ENCODE measurements around the gene ATP10D.
"Not testable (repeated sequence)": the region's sequence is repeated elsewhere in the genome, so short reads cannot be mapped to it uniquely, and the experiment has no call there.

Gene ATP10D

DNA sequence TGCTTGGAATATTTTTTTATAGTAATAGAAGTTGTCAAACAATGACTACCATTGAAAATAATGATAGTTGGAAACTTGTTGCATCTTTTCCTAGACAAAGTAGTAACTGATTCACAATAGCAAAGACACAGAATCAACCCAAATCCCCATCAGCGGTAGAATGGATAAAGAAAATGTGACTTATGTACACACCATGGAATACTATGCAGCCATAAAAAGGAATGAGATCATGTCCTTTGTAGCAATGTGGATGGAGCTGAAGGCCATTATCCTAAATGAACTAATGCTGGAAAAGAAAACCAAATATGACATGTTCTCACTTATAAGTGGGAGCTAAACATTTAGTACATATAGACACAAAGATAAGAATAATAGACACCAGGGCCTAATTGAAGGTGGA lies 49.7 kb downstream of the ATP10D start:
- no peaks in the 10 kb centered on the region for H3K27me3 ChIP-seq (ENCODE audit: insufficient read depth, low read length)

DNA sequence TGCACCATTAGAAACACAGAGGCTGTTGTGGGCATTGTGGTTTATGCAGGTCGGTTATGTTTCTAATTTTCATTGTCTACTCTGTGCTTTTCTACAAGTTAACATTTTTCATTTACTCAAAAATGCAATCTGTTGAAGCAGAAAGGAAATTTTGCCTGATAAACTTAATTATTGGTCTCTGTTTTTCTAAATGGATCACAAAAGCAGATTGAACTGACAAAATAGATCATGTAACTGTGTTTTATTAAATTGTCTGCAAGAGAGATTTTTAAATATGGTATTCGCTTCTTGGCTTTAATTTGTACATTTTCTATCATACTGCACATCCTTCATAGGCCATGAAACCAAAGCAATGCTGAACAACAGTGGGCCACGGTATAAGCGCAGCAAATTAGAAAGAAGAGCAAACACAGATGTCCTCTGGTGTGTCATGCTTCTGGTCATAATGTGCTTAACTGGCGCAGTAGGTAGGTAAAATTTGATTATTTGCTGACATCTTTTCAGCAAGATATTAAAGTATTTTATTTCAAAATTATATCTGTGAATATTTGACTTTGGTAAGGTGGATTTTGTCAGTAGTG lies 50.6 kb downstream of the ATP10D start:
- peaks cover 16% of the 10 kb centered on the region for H3K36me3 ChIP-seq (ENCODE audit: insufficient read depth, low read length)
- no peak overlapping the region for H3K27ac ChIP-seq (ENCODE audit: low read depth, low read length)
- H3K4me1 ChIP-seq (ENCODE audit: control insufficient read depth, insufficient read depth, low read length, unreplicated experiment) = peaks cover 21% of the 10 kb centered on the region
- no peak overlapping the region for H2AFZ ChIP-seq (ENCODE audit: low read length, unreplicated experiment)
- H3K79me2 ChIP-seq (ENCODE audit: control insufficient read depth, insufficient read depth, low read length, unreplicated experiment) = peaks cover 5% of the 10 kb centered on the region
- H3K27me3 ChIP-seq (ENCODE audit: insufficient read depth, low read length) = no peaks in the 10 kb centered on the region
- H3K4me3 ChIP-seq (ENCODE audit: low read depth, low read length) = no peak overlapping the region

More for the DNA sequence above, 49.7 kb downstream of the ATP10D start:
- Histone ChIP-seq H3K4me3 (ENCODE audit: low read depth, low read length) (no peak overlapping the region), H2AFZ (ENCODE audit: low read length, unreplicated experiment) (no peak overlapping the region), H3K4me1 (ENCODE audit: control insufficient read depth, insufficient read depth, low read length, unreplicated experiment) (peaks cover 25% of the 10 kb centered on the region), H3K79me2 (ENCODE audit: control insufficient read depth, insufficient read depth, low read length, unreplicated experiment) (peaks cover 9% of the 10 kb centered on the region), H3K36me3 (ENCODE audit: insufficient read depth, low read length) (peaks cover 22% of the 10 kb centered on the region), H3K27ac (ENCODE audit: low read depth, low read length) (no peak overlapping the region)

DNA sequence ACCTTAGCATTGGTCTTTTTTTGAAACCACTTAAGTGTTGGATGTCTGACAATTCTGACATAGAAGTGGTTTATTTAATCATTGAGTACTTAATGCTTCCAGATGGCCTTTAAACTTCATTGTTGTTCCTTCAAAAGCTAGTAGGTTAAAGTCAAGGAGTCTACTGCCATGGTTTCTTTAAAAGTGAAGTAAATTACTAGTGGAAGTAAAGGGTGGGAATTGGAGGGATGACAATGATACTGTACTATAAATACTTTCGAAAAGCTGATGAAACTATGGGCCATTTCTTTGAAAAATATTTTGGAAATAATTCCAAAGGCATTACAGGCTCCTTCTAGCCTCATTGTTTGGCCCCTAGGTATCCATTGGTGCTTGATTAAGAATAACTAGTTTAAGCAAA lies 51.9 kb downstream of the ATP10D start:
- no peaks in the 10 kb centered on the region for H3K27me3 ChIP-seq (ENCODE audit: insufficient read depth, low read length)
- H3K4me1 ChIP-seq (ENCODE audit: control insufficient read depth, insufficient read depth, low read length, unreplicated experiment) = peaks cover 8% of the 10 kb centered on the region
- no peak overlapping the region for H3K27ac ChIP-seq (ENCODE audit: low read depth, low read length)
- H3K4me3 ChIP-seq (ENCODE audit: low read depth, low read length) = no peak overlapping the region
- H3K79me2 ChIP-seq (ENCODE audit: control insufficient read depth, insufficient read depth, low read length, unreplicated experiment) = peaks cover 3% of the 10 kb centered on the region
- peaks cover 16% of the 10 kb centered on the region for H3K36me3 ChIP-seq (ENCODE audit: insufficient read depth, low read length)
- H2AFZ ChIP-seq (ENCODE audit: low read length, unreplicated experiment) = no peak overlapping the region

DNA sequence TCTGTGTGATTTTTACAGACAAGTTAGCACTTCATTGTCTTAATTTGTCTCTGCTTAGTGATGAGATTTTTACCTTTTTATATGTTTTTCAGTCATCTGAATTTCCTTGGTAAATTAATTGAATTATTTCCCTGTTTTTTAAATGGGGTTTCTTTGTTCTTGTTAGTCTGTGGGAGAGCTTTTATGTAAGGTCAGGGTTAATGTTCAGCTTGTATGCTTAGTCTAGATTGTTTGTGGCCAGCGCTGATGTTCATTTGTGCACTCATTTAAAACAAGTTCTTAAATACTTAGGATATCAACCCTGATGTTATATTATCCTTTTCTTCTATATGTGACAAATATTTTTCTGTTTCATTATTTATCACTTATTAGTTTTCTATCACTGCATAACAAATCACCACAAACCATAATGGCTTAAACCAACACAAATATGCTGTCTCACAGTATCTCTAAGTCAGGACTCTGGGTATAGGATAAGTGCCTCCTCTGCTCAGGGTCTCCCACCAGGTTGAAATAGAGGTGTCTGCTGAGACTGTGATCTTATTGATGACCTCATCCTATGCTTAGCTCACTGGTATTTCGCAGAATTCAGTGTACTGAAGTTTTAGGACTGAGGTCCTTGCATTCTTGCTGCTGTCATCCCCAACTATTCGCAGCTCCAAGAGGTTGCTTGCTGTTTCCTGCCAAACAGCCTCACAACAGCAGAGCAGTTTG lies 53.2 kb downstream of the ATP10D start:
- no peak overlapping the region for H2AFZ ChIP-seq (ENCODE audit: low read length, unreplicated experiment)
- H3K36me3 ChIP-seq (ENCODE audit: insufficient read depth, low read length) = peaks cover 16% of the 10 kb centered on the region
- H3K4me1 ChIP-seq (ENCODE audit: control insufficient read depth, insufficient read depth, low read length, unreplicated experiment) = peaks cover 9% of the 10 kb centered on the region
- no peaks in the 10 kb centered on the region for H3K79me2 ChIP-seq (ENCODE audit: control insufficient read depth, insufficient read depth, low read length, unreplicated experiment)
- no peaks in the 10 kb centered on the region for H3K27me3 ChIP-seq (ENCODE audit: insufficient read depth, low read length)
- H3K27ac ChIP-seq (ENCODE audit: low read depth, low read length) = no peak overlapping the region
- H3K4me3 ChIP-seq (ENCODE audit: low read depth, low read length) = no peak overlapping the region

DNA sequence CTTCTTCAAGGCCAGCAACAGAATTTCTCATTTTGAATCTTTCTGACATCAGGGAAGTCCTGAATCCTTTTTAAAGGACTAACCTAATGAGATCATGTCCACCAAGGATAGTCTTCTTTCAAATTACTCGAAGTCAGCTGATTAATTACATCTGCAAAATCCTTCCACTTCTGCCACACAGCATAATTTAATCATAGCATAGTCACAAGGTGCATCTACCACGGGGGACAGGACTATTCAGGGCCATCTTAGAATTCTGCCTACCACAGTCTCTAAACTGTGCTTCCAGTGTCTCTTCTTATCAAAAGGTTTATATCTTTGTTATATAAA lies 53.7 kb downstream of the ATP10D start:
- H3K27me3 ChIP-seq (ENCODE audit: insufficient read depth, low read length) = no peaks in the 10 kb centered on the region
- H2AFZ ChIP-seq (ENCODE audit: low read length, unreplicated experiment) = no peak overlapping the region
- peaks cover 16% of the 10 kb centered on the region for H3K36me3 ChIP-seq (ENCODE audit: insufficient read depth, low read length)
- no peak overlapping the region for H3K27ac ChIP-seq (ENCODE audit: low read depth, low read length)
- H3K79me2 ChIP-seq (ENCODE audit: control insufficient read depth, insufficient read depth, low read length, unreplicated experiment) = no peaks in the 10 kb centered on the region
- H3K4me1 ChIP-seq (ENCODE audit: control insufficient read depth, insufficient read depth, low read length, unreplicated experiment) = peaks cover 14% of the 10 kb centered on the region
- H3K4me3 ChIP-seq (ENCODE audit: low read depth, low read length) = no peak overlapping the region

DNA sequence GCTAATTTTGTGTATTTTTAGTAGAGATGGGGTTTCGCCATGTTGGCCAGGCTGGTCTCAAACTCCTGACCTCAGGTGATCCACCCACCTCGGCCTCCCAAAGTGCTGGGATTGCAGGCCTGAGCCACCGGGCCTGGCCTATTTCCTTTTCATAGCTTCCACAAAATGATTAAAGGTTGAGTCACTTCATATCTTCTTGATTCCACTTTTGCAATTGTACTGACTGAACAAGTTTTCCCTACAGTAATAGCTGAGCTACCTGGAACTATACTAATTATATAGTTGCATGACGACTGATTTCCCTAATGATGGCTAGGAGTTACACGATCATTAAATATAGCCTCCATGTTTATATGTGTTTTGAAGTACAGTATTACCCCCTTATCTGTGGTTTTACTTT lies 57.6 kb downstream of the ATP10D start:
- not testable (repeated sequence) for H3K4me3 ChIP-seq (ENCODE audit: low read depth, low read length); H3K27me3 ChIP-seq (ENCODE audit: insufficient read depth, low read length); H2AFZ ChIP-seq (ENCODE audit: low read length, unreplicated experiment); H3K79me2 ChIP-seq (ENCODE audit: control insufficient read depth, insufficient read depth, low read length, unreplicated experiment)
- H3K4me1 ChIP-seq (ENCODE audit: control insufficient read depth, insufficient read depth, low read length, unreplicated experiment) = peaks cover 14% of the 10 kb centered on the region
- peaks cover 19% of the 10 kb centered on the region for H3K36me3 ChIP-seq (ENCODE audit: insufficient read depth, low read length)
- H3K27ac ChIP-seq (ENCODE audit: low read depth, low read length) = peak overlapping the region; percentile 44

DNA sequence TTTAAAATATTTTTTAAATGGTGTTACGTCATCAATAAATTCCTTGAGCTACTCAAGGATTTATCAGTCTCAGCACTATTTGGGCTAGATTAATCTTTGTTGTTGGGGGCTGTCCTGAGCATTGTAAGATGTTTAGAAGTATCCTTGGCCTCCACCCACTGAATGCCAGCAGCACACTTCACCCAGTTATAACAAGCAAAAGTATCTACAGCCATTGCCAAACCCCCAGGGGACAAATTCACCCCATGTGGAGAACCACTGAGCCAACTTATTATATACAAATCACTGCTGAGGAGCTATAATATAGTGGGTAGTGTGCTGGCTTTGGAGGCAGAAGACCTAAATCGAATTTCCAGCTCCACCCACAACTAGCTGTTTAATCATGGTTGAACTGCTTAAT lies 58.3 kb downstream of the ATP10D start:
- Histone ChIP-seq H3K27me3 (ENCODE audit: insufficient read depth, low read length) (no peaks in the 10 kb centered on the region), H3K4me1 (ENCODE audit: control insufficient read depth, insufficient read depth, low read length, unreplicated experiment) (peaks cover 14% of the 10 kb centered on the region), H3K36me3 (ENCODE audit: insufficient read depth, low read length) (peaks cover 23% of the 10 kb centered on the region), H2AFZ (ENCODE audit: low read length, unreplicated experiment) (no peak overlapping the region), H3K27ac (ENCODE audit: low read depth, low read length) (peak overlapping the region; percentile 44; the same call in 1 of the 2 replicates), H3K79me2 (ENCODE audit: control insufficient read depth, insufficient read depth, low read length, unreplicated experiment) (no peaks in the 10 kb centered on the region), H3K4me3 (ENCODE audit: low read depth, low read length) (no peak overlapping the region)

DNA sequence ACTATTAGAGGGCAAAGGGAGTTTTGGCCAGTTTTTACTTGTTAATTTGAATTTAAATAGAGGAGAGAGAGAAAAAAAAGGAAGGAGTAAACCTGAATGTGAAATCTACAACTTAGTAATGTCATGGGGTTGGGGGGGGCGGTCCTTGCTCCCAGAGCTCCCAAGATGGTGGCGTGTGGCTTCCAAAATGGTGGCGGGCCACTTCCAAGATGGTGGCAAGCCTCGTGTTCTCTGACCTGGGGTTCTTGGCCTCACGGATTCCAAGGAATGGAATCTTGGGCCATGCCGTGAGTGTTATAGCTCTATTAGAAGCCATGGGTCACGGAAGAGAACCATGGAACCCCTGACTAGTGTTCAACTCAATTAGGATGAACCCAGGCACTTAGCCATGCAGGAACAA lies 65.3 kb downstream of the ATP10D start:
- H3K27ac ChIP-seq (ENCODE audit: low read depth, low read length); H3K79me2 ChIP-seq (ENCODE audit: control insufficient read depth, insufficient read depth, low read length, unreplicated experiment); H3K4me1 ChIP-seq (ENCODE audit: control insufficient read depth, insufficient read depth, low read length, unreplicated experiment); H3K4me3 ChIP-seq (ENCODE audit: low read depth, low read length); H2AFZ ChIP-seq (ENCODE audit: low read length, unreplicated experiment); H3K27me3 ChIP-seq (ENCODE audit: insufficient read depth, low read length): not testable (repeated sequence)
- H3K36me3 ChIP-seq (ENCODE audit: insufficient read depth, low read length) = peaks cover 51% of the 10 kb centered on the region

DNA sequence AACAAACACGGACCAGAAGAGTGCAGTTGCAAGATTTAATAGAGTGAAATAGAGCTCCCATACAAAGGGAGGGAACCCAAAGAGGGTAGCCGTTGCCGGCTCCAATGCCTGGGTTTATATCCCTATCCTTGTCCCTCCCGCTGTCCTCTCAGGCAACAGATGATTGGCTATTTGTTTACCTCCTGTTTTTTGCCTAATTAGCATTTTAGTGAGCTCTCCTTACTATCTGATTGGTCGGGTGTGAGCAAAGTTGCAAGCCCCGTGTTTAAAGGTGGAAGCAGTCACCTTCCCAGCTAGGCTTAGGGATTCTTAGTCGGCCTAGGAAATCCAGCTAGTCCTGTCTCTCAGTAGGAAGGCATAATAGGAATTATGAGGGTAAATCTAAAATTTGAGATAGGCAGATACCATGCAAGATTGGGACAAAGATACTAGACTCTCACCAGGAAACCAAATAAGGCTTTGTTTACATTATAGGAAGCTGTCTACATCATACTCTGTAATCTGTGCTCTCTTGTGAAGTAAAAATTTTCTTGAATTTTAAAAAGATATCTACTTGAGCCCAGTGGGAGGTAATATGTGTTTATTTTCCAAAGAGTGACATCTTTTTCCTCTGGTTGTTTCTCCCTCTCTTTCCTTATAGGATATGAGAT lies 65.9 kb downstream of the ATP10D start:
- Histone ChIP-seq H3K27me3 (ENCODE audit: insufficient read depth, low read length) (no peaks in the 10 kb centered on the region), H3K36me3 (ENCODE audit: insufficient read depth, low read length) (peaks cover 46% of the 10 kb centered on the region), H3K79me2 (ENCODE audit: control insufficient read depth, insufficient read depth, low read length, unreplicated experiment) (no peaks in the 10 kb centered on the region), H3K27ac (ENCODE audit: low read depth, low read length) (0 out of 2 replicates have a peak overlapping the region, but pooled peaks have one; percentile 7), H3K4me3 (ENCODE audit: low read depth, low read length) (no peak overlapping the region), H2AFZ (ENCODE audit: low read length, unreplicated experiment) (no peak overlapping the region), H3K4me1 (ENCODE audit: control insufficient read depth, insufficient read depth, low read length, unreplicated experiment) (peaks cover 7% of the 10 kb centered on the region)

DNA sequence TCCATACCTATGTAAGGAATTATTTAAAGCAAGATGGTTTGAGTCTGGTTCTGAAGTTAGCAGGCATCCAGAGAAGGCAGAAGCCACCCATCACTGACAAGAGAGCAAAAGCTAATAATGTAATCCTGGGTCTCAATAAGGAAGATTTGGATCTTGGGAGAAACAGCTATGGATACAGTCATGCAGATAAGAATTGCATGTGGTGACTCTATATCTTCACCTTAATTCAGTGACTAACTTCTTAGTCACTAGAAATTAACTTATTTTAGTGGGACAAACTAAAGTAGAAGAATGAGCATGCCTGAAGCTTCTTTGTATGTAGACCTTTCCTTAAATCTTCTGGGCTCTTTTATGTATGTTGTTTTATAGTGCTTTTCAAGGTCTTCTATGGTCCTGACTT lies 66.6 kb downstream of the ATP10D start:
- Histone ChIP-seq H3K27ac (ENCODE audit: low read depth, low read length) (0 out of 2 replicates have a peak overlapping the region, but pooled peaks have one; percentile 7), H3K27me3 (ENCODE audit: insufficient read depth, low read length) (no peaks in the 10 kb centered on the region), H3K4me3 (ENCODE audit: low read depth, low read length) (no peak overlapping the region), H3K79me2 (ENCODE audit: control insufficient read depth, insufficient read depth, low read length, unreplicated experiment) (no peaks in the 10 kb centered on the region), H2AFZ (ENCODE audit: low read length, unreplicated experiment) (no peak overlapping the region), H3K4me1 (ENCODE audit: control insufficient read depth, insufficient read depth, low read length, unreplicated experiment) (peaks cover 7% of the 10 kb centered on the region), H3K36me3 (ENCODE audit: insufficient read depth, low read length) (peaks cover 41% of the 10 kb centered on the region)
